ENCODE measurements around the gene CMC2.

DNA sequence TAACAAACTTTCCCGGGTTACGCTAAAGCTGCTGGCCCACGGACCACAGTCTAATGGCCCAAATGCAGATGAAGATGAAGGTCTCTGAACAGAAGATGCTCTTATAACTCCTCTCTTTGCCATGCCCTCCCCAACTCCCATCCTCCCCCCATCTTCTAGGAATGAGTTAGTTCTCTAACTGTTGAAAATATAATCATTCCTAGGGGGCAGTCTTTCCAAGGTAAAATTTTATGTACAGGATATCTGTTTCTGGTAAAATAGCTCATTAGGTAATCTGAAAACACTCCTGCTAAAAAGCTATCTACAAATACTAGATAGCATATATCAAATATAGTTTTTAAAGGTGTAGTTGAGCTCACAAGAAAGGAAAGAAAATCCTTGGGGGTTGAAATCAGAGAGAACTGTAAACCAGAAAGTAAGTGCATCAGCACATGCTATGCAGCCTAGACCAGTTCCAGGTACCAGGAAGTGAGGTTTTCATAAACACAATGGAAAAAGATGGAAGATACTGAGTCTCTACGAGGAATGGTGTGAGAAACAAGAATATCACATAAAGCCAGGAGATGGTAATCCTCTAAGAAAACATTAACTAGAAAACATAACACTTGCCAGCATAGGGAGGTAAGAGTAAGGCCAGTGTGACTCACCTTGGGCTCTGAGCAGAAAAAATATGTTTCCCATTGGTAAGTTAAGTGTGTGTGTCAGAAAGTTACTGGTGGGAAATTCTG is 38.1 kb downstream of the CMC2 start:
- TF ChIP-seq, protein P1, sequence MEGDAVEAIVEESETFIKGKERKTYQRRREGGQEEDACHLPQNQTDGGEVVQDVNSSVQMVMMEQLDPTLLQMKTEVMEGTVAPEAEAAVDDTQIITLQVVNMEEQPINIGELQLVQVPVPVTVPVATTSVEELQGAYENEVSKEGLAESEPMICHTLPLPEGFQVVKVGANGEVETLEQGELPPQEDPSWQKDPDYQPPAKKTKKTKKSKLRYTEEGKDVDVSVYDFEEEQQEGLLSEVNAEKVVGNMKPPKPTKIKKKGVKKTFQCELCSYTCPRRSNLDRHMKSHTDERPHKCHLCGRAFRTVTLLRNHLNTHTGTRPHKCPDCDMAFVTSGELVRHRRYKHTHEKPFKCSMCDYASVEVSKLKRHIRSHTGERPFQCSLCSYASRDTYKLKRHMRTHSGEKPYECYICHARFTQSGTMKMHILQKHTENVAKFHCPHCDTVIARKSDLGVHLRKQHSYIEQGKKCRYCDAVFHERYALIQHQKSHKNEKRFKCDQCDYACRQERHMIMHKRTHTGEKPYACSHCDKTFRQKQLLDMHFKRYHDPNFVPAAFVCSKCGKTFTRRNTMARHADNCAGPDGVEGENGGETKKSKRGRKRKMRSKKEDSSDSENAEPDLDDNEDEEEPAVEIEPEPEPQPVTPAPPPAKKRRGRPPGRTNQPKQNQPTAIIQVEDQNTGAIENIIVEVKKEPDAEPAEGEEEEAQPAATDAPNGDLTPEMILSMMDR (IDR thresholded peaks at IDR 0.05 in 8 of 11, conservative IDR thresholded peaks at IDR 0.05 in 3 of 11) = no peak
- TF ChIP-seq POLR2AphosphoS5 (IDR thresholded peaks at IDR 0.05) (no peak), POLR2A (IDR thresholded peaks at IDR 0.05) (no peak)

Measured in spleen (tissue), 7 donors.